Neuronal stem cell (in vitro differentiated cells): ENCODE measurements around the gene MINK1.

Experiments used
- DNase-seq: peaks from one replicate; pipeline ENCODE4 v3.0.0-alpha.2; 2013; ENCODE audit warnings: low spot score
- H2AFZ ChIP-seq: one replicate; pipeline ENCODE4 v1.6.1; 2013; ENCODE audit warnings: mild to moderate bottlenecking, low read length, inconsistent platforms
- H2AK5ac ChIP-seq: 2 replicates; pipeline ENCODE4 v1.6.1; 2013; ENCODE audit warnings: low read depth, mild to moderate bottlenecking, inconsistent platforms, low read length, moderate library complexity, mixed read lengths
- H2BK120ac ChIP-seq: 2 replicates; pipeline ENCODE4 v1.6.1; 2013; ENCODE audit warnings: low read depth, mild to moderate bottlenecking, inconsistent platforms, low read length, moderate library complexity, mixed read lengths
- H2BK12ac ChIP-seq: one replicate; pipeline ENCODE4 v1.6.1; 2013; ENCODE audit warnings: low read length, inconsistent platforms
- H2BK15ac ChIP-seq: 2 replicates; pipeline ENCODE4 v1.6.1; 2013; ENCODE audit warnings: mild to moderate bottlenecking, low read length, inconsistent platforms, mixed read lengths
- H2BK5ac ChIP-seq: one replicate; pipeline ENCODE4 v1.6.1; 2013; ENCODE audit warnings: inconsistent platforms, mild to moderate bottlenecking, low read length, moderate library complexity
- H3K14ac ChIP-seq: one replicate; pipeline ENCODE4 v1.6.1; 2013; ENCODE audit warnings: low read length, inconsistent platforms
- H3K18ac ChIP-seq: 2 replicates; pipeline ENCODE4 v1.6.1; 2013; ENCODE audit warnings: low read length, inconsistent platforms
- H3K23ac ChIP-seq: 2 replicates; pipeline ENCODE4 v1.6.1; 2013; ENCODE audit warnings: low read depth, mild to moderate bottlenecking, mixed read lengths, low read length, inconsistent platforms; ENCODE audit not compliant: poor library complexity
- H3K27ac ChIP-seq: replicated peaks from 3 replicates; pipeline ENCODE4 v1.5.1; 2013; ENCODE audit warnings: low read length, inconsistent platforms
- H3K27me3 ChIP-seq, 3 experiments: 2 replicates each; pipeline ENCODE4 v1.6.1; 2013; ENCODE audit warnings: low read length in 3 of 3, mild to moderate bottlenecking in 2 of 3, inconsistent platforms in 1 of 3, low read depth in 1 of 3, mixed read lengths in 1 of 3, moderate library complexity in 1 of 3; ENCODE audit not compliant: control insufficient read depth in 3 of 3, insufficient read depth in 3 of 3
- H3K36me3 ChIP-seq, 2 donors: replicated peaks in 1 of 2; 2 replicates each; pipeline ENCODE4 v1.6.1; 2013; ENCODE audit warnings: low read length in 2 of 2; ENCODE audit not compliant: control insufficient read depth in 2 of 2, insufficient read depth in 2 of 2
- H3K4ac ChIP-seq: 2 replicates; pipeline ENCODE4 v1.6.1; 2013; ENCODE audit warnings: inconsistent platforms, mild to moderate bottlenecking, low read length, moderate library complexity
- H3K4me1 ChIP-seq, 2 donors: 1 replicate in 1 of 2; 2 replicates in 1 of 2; pipeline ENCODE4 v1.6.1; 2013; ENCODE audit warnings: low read length in 2 of 2, low read depth in 1 of 2; ENCODE audit not compliant: control insufficient read depth in 2 of 2, insufficient read depth in 1 of 2
- H3K4me2 ChIP-seq: one replicate; pipeline ENCODE4 v1.6.1; 2013; ENCODE audit warnings: mild to moderate bottlenecking, low read length, inconsistent platforms; ENCODE audit not compliant: insufficient read depth, poor library complexity, severe bottlenecking
- H3K4me3 ChIP-seq, 2 donors: 2 replicates each; pipeline ENCODE4 v1.5.1; 2013; ENCODE audit warnings: low read length in 2 of 2, mild to moderate bottlenecking in 2 of 2, inconsistent platforms in 1 of 2, moderate library complexity in 1 of 2
- H3K79me1 ChIP-seq: one replicate; pipeline ENCODE4 v1.6.1; 2013; ENCODE audit warnings: low read depth, mild to moderate bottlenecking, inconsistent platforms, low read length, moderate library complexity
- H3K9ac ChIP-seq: one replicate; pipeline ENCODE4 v1.6.1; 2013; ENCODE audit warnings: mild to moderate bottlenecking, low read depth, low read length, inconsistent platforms; ENCODE audit not compliant: poor library complexity
- H3K9me3 ChIP-seq, 2 donors: replicated peaks in 1 of 2; 2 replicates each; pipeline versions ENCODE3 to v1.6.1; 2013; ENCODE audit warnings: low read length in 2 of 2, mild to moderate bottlenecking in 2 of 2, inconsistent platforms in 1 of 2, low read depth in 1 of 2, mixed read lengths in 1 of 2, moderate library complexity in 1 of 2; ENCODE audit not compliant: control insufficient read depth in 2 of 2, insufficient read depth in 1 of 2
- H4K8ac ChIP-seq: one replicate; pipeline ENCODE4 v1.6.1; 2013; ENCODE audit warnings: low read depth, mild to moderate bottlenecking, inconsistent platforms, low read length, moderate library complexity
- H4K91ac ChIP-seq: one replicate; pipeline ENCODE4 v1.6.1; 2013; ENCODE audit warnings: low read length, low read depth, mild to moderate bottlenecking, inconsistent platforms; ENCODE audit not compliant: poor library complexity
- WGBS, 2 donors: extraction: QIAGEN DNeasy Blood & Tissue Kit; methylation state at CpG; one replicate each; pipeline ENCODE4 v1.1.7; 2013; ENCODE audit warnings: missing lambda C conversion rate in 2 of 2, mixed read lengths in 1 of 2; ENCODE audit not compliant: insufficient read length in 2 of 2, insufficient replicate concordance in 1 of 2; ENCODE audit errors: extremely low coverage in 2 of 2; 5-methylcytosine and 5-hydroxymethylcytosine counted together

The MINK1 gene

DNA sequence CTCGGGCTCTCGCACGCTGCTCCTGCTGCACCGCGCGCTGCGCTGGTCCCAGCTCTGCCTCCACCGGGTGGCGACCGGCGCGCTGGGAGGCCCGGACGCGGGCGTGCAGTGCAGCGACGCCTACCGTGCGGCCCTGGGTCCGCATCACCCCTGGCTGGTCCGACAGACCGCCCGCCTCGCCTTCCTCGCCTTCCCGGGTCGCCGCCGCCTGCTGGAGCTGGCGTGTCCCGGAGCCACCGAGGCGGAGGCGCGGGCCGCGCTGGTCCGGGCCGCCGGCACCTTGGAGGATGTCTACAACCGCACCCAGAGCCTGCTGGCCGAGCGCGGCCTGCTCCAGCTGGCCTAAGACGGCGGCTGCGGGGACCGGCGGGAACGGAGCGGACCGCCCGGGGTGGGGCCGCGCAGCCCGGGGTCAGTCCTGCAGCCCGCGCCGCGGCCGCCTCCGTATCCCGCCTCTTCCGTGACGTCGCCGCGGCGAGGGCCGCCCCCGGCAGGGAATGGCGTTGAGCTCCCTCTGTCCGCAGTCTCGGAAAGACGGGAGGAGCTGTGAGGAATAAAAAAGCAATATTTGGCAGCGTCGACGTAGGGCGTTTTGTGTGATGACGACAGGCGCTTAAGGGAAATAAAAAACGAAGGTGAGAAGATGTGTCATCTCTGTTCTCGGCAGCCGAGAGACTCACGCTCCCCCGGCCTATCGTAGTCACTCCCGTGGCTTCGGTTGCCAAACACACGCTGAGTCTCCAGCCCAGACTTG is 43.0 kb upstream of the MINK1 start:
- H3K4ac ChIP-seq, result peak overlapping the region; percentile 53
- peaks cover 4 to 12% of the 10 kb centered on the region in 2 donors for H3K4me1 ChIP-seq
- no peaks in the 10 kb centered on the region for H3K9me3 ChIP-seq
- peak overlapping the region; percentile 85 for H3K23ac ChIP-seq
- no peak overlapping the region for H2BK120ac ChIP-seq
- peak overlapping the region; percentile 92 for H2BK15ac ChIP-seq
- peak overlapping the region; percentile 96 for H2AFZ ChIP-seq
- H3K79me1 ChIP-seq, result peaks cover 2% of the 10 kb centered on the region
- WGBS, 2 donors, result no CpG with 5 or more reads among the region's 91 CpGs
- no peaks in the 10 kb centered on the region for H3K36me3 ChIP-seq
- H2BK5ac ChIP-seq, result peak overlapping the region; percentile 75
- no peak overlapping the region for H4K8ac ChIP-seq
- no peak overlapping the region for H4K91ac ChIP-seq
- peak; percentile 83 for DNase-seq
- H2AK5ac ChIP-seq, result no peak overlapping the region
- peak overlapping the region; percentile 100 for H3K18ac ChIP-seq
- no peak overlapping the region for H2BK12ac ChIP-seq
- peaks cover 0 to 14% (median 4%) of the 10 kb centered on the region in 3 experiments for H3K27me3 ChIP-seq
- H3K27ac ChIP-seq, result peak overlapping the region; percentile 75
- peak overlapping the region; percentile 47 to 90 for H3K4me3 ChIP-seq
- peak overlapping the region; percentile 98 for H3K4me2 ChIP-seq
- peak overlapping the region; percentile 91 for H3K9ac ChIP-seq
- H3K14ac ChIP-seq, result peak overlapping the region; percentile 97

DNA sequence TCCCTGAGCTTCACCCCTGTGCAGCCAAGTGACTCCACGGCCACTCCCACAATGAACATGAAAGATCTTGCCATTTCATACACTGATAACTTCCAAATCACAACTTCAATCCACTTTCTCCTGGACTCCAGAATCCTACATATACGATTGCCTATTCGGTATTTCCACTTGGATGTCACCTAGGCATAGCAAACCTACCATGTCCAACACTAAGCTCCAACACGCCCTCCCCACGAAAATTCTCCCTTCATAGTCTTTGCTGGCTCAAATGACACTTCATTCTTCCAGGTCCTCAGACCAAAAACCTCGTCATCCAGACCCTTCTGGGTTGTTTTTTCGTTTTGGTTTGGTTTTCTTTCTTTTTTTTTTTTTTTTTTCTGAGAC is 42.4 kb upstream of the MINK1 start:
- H2BK5ac ChIP-seq, result no peak overlapping the region
- H3K4me1 ChIP-seq, result peaks cover 4 to 12% of the 10 kb centered on the region in 2 donors
- H2AFZ ChIP-seq, result peak overlapping the region; percentile 96
- no peak overlapping the region for H3K27ac ChIP-seq
- peak overlapping the region; percentile 47 to 90 for H3K4me3 ChIP-seq
- H3K4me2 ChIP-seq, result peak overlapping the region; percentile 98
- H3K79me1 ChIP-seq, result peaks cover 2% of the 10 kb centered on the region
- no peak overlapping the region for H4K91ac ChIP-seq
- peak overlapping the region; percentile 83 for H3K9ac ChIP-seq
- no peak overlapping the region for H4K8ac ChIP-seq
- no peak overlapping the region for H3K4ac ChIP-seq
- no peak overlapping the region for H2BK15ac ChIP-seq
- no peaks in the 10 kb centered on the region for H3K9me3 ChIP-seq
- peaks cover 0 to 14% (median 4%) of the 10 kb centered on the region in 3 experiments for H3K27me3 ChIP-seq
- no peak overlapping the region for H2BK12ac ChIP-seq
- no peak overlapping the region for H2AK5ac ChIP-seq
- DNase-seq, result no peak
- H3K36me3 ChIP-seq, result no peaks in the 10 kb centered on the region
- no peak overlapping the region for H2BK120ac ChIP-seq
- H3K14ac ChIP-seq, result no peak overlapping the region
- peak overlapping the region; percentile 0 for H3K18ac ChIP-seq
- no CpG with 5 or more reads among the region's 7 CpGs for whole genome bisulfite sequencing, 2 donors
- H3K23ac ChIP-seq, result no peak overlapping the region

DNA sequence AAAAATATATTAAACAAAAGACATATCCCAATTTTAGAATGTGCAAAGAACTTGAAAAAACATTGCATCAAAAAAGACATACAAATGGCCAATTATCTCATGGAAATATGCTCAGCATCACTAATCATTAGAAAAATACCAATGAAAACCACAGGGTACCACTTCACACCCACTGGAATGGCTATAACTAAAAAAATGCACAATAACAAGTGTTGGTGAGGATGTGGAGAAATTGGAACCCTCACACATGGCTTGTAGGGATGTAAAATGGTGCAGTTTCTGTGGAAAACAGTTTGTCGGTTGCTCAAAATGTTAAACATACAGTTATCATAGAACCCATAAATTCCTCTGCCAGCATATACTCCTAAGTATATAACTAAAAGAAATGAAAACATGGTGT is 38.0 kb upstream of the MINK1 start:
- no peak overlapping the region for H3K4me3 ChIP-seq
- no peak overlapping the region for H3K14ac ChIP-seq
- H2AK5ac ChIP-seq, result no peak overlapping the region
- H2BK5ac ChIP-seq, result no peak overlapping the region
- no peak overlapping the region for H3K23ac ChIP-seq
- H3K27me3 ChIP-seq, result peaks cover 0 to 4% (median 0%) of the 10 kb centered on the region in 3 experiments
- H2BK15ac ChIP-seq, result no peak overlapping the region
- H3K4me1 ChIP-seq, result peaks cover 6 to 10% of the 10 kb centered on the region in 2 donors
- no peak overlapping the region for H2BK120ac ChIP-seq
- H3K9ac ChIP-seq, result no peak overlapping the region
- peaks cover 13% of the 10 kb centered on the region for H3K79me1 ChIP-seq
- H4K8ac ChIP-seq, result no peak overlapping the region
- no peak overlapping the region for H3K4me2 ChIP-seq
- no peak overlapping the region for H3K4ac ChIP-seq
- H3K36me3 ChIP-seq, result peaks cover 18 to 22% of the 10 kb centered on the region in 2 donors
- no peak overlapping the region for H2BK12ac ChIP-seq
- no peak overlapping the region for H3K18ac ChIP-seq
- no peak for DNase-seq
- peak overlapping the region; percentile 78 for H2AFZ ChIP-seq
- H4K91ac ChIP-seq, result no peak overlapping the region
- no peak overlapping the region for H3K27ac ChIP-seq
- WGBS, 2 donors, result no CpG with 5 or more reads among the region's 1 CpG
- H3K9me3 ChIP-seq, result no peaks in the 10 kb centered on the region

DNA sequence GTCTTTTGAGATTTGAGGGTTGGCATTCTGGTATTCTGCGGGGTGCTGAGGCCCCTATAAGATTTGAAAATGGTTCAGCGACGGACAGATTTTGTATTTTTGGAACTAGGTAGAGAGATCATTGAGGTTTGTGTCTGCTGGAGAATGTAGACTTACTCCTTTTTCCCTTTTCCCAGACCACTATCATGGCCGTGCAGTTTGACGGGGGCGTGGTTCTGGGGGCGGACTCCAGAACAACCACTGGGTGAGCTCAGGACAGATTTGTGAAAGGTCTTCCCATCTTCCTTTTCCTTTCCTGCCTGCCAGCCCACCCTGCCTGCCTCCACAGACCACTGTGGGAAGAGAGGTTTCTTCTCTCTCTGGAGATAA is 36.6 kb upstream of the MINK1 start:
- Histone ChIP-seq H3K18ac (no peak overlapping the region), H2AFZ (peak overlapping the region; percentile 78), H3K27ac (peak overlapping the region; percentile 38), H4K8ac (no peak overlapping the region), H2BK120ac (no peak overlapping the region), H3K9me3 (no peaks in the 10 kb centered on the region), H3K4me1 (peaks cover 4 to 6% of the 10 kb centered on the region in 2 donors), H4K91ac (no peak overlapping the region), H3K36me3 (peaks cover 18 to 26% of the 10 kb centered on the region in 2 donors), H3K27me3 (no peaks in the 10 kb centered on the region), H3K4me2 (peak overlapping the region; percentile 71), H2BK5ac (no peak overlapping the region), H3K4me3 (peak overlapping the region; percentile 88 to 92), H3K9ac (peak overlapping the region; percentile 89), H2BK12ac (no peak overlapping the region), H2AK5ac (no peak overlapping the region), H3K14ac (no peak overlapping the region), H3K4ac (no peak overlapping the region), H3K23ac (no peak overlapping the region), H2BK15ac (no peak overlapping the region), H3K79me1 (peaks cover 13% of the 10 kb centered on the region)
- no CpG with 5 or more reads among the region's 7 CpGs for WGBS, 2 donors
- DNase-seq, result no peak
